ENCODE data around the gene GVQW3. TPM values are rescaled to one million over a fixed set of nuclear protein-coding genes. Genes with fewer than 3 reads are reported as not detected.

Gene GVQW3
- total RNA-seq, 2 experiments from 2014 or later = 1.8 TPM

DNA sequence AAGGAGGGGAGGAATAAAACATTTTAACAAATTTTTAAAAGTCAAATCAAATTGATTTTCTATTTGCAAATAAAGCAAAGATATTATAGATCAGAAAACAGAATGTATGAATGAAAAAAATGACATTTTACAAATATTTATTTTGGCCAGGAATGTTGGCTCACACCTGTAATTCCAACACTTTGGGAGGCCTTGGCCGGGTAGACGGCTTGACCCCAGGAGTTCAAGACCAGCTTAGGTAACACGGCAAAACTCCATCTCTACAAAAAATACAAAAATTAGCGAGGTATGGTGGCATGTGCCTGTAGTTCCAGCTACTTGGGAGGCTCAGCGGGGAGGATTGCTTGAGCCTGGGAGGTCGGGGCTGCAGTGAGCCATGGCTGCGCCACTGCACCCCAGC lies 18.4 kb upstream of the GVQW3 start:
- no peak overlapping the region for H3K27ac Mint-ChIP-seq
- no peak for DNase-seq
- intact Hi-C loops (cut with DNase I, micrococcal nuclease) = no loop called here
- CTCF ChIA-PET = interaction anchor here (1.7 kb wide), 1 partner anchor 155 kb away, joined by 4 read pairs; no protein-coding TSS in a partner anchor
- POLR2A ChIA-PET = no interaction called here
- H3K4me1 Mint-ChIP-seq (ENCODE audit: low read depth) = peaks cover 15% of the 10 kb centered on the region
- no peak for TF ChIP-seq CTCF (IDR thresholded peaks at IDR 0.05)
- H3K4me3 Mint-ChIP-seq = no peak overlapping the region
- Histone ChIP-seq H3K4me3 (ENCODE audit: low read length) (no peak overlapping the region), H3K4me1 (ENCODE audit: insufficient read depth, low read length) (no peaks in the 10 kb centered on the region), H3K27me3 (ENCODE audit: control insufficient read depth in 1 of 2, insufficient read depth in 2 of 2, low read length in 2 of 2) (no peaks in the 10 kb centered on the region), H3K9me3 (ENCODE audit: control insufficient read depth in 1 of 2, insufficient read depth in 1 of 2, low read length in 2 of 2) (no peaks in the 10 kb centered on the region), H3K27ac (ENCODE audit: low read depth in 1 of 2, low read length in 2 of 2) (no peak overlapping the region), H3K36me3 (ENCODE audit: insufficient read depth, low read length) (peaks cover 10% of the 10 kb centered on the region)
- H3K36me3 Mint-ChIP-seq (ENCODE audit: low read depth) = peaks cover 70% of the 10 kb centered on the region
- no peaks in the 10 kb centered on the region for H3K9me3 Mint-ChIP-seq
- H3K27me3 Mint-ChIP-seq = no peaks in the 10 kb centered on the region
- no peak for ATAC-seq (ENCODE audit: poor library complexity)

GRCh38 chr11:76365038-76365679 lies 16.0 kb upstream of the GVQW3 start:
- Histone ChIP-seq H3K4me1 (ENCODE audit: insufficient read depth, low read length) (peaks cover 4% of the 10 kb centered on the region), H3K36me3 (ENCODE audit: insufficient read depth, low read length) (peaks cover 4% of the 10 kb centered on the region), H3K27me3 (ENCODE audit: control insufficient read depth in 1 of 2, insufficient read depth in 2 of 2, low read length in 2 of 2) (no peaks in the 10 kb centered on the region), H3K9me3 (ENCODE audit: control insufficient read depth in 1 of 2, insufficient read depth in 1 of 2, low read length in 2 of 2) (no peaks in the 10 kb centered on the region), H3K4me3 (ENCODE audit: low read length) (no peak overlapping the region), H3K27ac (ENCODE audit: low read depth in 1 of 2, low read length in 2 of 2) (no peak overlapping the region)
- Mint-ChIP-seq H3K27me3 (no peaks in the 10 kb centered on the region), H3K36me3 (ENCODE audit: low read depth) (peaks cover 48% of the 10 kb centered on the region), H3K4me3 (no peak overlapping the region), H3K9me3 (no peaks in the 10 kb centered on the region), H3K27ac (no peak overlapping the region), H3K4me1 (ENCODE audit: low read depth) (peaks cover 38% of the 10 kb centered on the region)
- ChIA-PET POLR2A (no interaction called here), CTCF (no interaction called here)
- intact Hi-C loops (cut with DNase I, micrococcal nuclease) = no loop called here
- DNase-seq (no peak), ATAC-seq (ENCODE audit: poor library complexity) (no peak)
- TF ChIP-seq CTCF (IDR thresholded peaks at IDR 0.05) = no peak

DNA sequence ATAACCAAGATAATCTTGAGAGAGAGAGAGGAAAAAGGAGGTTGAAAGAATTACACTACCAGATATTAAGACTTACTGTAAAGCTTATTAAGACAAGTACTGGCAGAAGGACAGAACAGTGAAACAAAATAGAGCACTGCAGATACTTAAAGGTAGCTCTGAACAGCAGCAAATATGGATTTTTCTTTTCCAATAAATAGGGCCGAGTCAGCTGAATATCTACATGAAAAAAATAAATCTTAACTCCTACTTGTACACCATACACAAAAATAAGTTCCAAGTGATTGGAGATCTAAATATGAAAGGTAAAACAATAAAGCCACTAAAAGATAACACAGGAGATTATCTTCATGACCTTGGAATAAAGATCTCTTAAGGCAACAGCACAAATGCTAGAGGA lies 12.6 kb upstream of the GVQW3 start:
- TF ChIP-seq CTCF (IDR thresholded peaks at IDR 0.05) = no peak
- peaks cover 20% of the 10 kb centered on the region for H3K36me3 Mint-ChIP-seq (ENCODE audit: low read depth)
- ChIA-PET CTCF (no interaction called here), POLR2A (no interaction called here)
- H3K4me1 ChIP-seq (ENCODE audit: insufficient read depth, low read length) = peaks cover 12% of the 10 kb centered on the region
- H3K4me3 ChIP-seq (ENCODE audit: low read length) = no peak overlapping the region
- no peaks in the 10 kb centered on the region for H3K9me3 ChIP-seq (ENCODE audit: control insufficient read depth in 1 of 2, insufficient read depth in 1 of 2, low read length in 2 of 2)
- peaks cover 55% of the 10 kb centered on the region for H3K4me1 Mint-ChIP-seq (ENCODE audit: low read depth)
- no peak overlapping the region for H3K27ac Mint-ChIP-seq
- H3K9me3 Mint-ChIP-seq = no peaks in the 10 kb centered on the region
- H3K27ac ChIP-seq (ENCODE audit: low read depth in 1 of 2, low read length in 2 of 2) = no peak overlapping the region
- intact Hi-C loops (cut with DNase I, micrococcal nuclease) = no loop called here
- no peaks in the 10 kb centered on the region for H3K36me3 ChIP-seq (ENCODE audit: insufficient read depth, low read length)
- H3K4me3 Mint-ChIP-seq = no peak overlapping the region
- DNase-seq (no peak), ATAC-seq (ENCODE audit: poor library complexity) (no peak)
- H3K27me3 Mint-ChIP-seq = no peaks in the 10 kb centered on the region
- no peaks in the 10 kb centered on the region for H3K27me3 ChIP-seq (ENCODE audit: control insufficient read depth in 1 of 2, insufficient read depth in 2 of 2, low read length in 2 of 2)

Data from CD4-positive, alpha-beta T cell (primary cell).